Measurements from ENCODE around the gene BRD1. TPM values are rescaled to one million over a fixed set of nuclear protein-coding genes. Genes with fewer than 3 reads are reported as not detected.

The BRD1 gene
- total and polyA plus RNA-seq, 9 of the 15 experiments (the other 6 are each of a cell fraction or from before 2014, with no cell fraction given), result 0.42 to 17.6 (median 5.5) TPM

DNA sequence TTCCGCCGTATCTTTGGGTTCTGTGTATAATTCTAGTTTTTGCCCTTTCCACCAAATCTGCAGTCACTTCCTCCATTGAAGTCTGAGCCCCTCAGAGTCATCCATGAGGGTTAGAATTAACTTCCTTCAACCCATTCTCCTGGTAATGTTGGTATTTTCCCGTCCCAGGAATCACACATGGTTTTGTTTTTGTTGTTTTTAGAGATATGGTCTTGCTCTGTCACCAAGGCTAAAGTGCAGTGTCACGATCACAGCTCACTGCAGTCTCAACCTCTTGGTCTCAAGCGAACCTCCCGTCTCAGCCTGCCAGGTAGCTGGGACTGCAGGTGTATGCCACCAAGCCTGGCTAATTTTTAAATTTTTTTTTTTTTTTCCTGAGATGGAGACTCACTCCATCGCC is 44.7 kb upstream of the BRD1 start (continued):
- TF ChIP-seq, protein P1, sequence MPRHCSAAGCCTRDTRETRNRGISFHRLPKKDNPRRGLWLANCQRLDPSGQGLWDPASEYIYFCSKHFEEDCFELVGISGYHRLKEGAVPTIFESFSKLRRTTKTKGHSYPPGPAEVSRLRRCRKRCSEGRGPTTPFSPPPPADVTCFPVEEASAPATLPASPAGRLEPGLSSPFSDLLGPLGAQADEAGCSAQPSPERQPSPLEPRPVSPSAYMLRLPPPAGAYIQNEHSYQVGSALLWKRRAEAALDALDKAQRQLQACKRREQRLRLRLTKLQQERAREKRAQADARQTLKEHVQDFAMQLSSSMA (CRISPR knock-in tag; IDR thresholded peaks at IDR 0.05), result no peak
- no peak for TF ChIP-seq LARP7 (IDR thresholded peaks at IDR 0.05)
- TF ChIP-seq TBP (optimal IDR thresholded peaks at IDR 0.05; ENCODE audit: low read depth, low read length), result no peak
- no peak for TF ChIP-seq KDM5B (IDR thresholded peaks at IDR 0.05; ENCODE audit: insufficient replicate concordance, low read depth, low read length)
- TF ChIP-seq, protein P2, sequence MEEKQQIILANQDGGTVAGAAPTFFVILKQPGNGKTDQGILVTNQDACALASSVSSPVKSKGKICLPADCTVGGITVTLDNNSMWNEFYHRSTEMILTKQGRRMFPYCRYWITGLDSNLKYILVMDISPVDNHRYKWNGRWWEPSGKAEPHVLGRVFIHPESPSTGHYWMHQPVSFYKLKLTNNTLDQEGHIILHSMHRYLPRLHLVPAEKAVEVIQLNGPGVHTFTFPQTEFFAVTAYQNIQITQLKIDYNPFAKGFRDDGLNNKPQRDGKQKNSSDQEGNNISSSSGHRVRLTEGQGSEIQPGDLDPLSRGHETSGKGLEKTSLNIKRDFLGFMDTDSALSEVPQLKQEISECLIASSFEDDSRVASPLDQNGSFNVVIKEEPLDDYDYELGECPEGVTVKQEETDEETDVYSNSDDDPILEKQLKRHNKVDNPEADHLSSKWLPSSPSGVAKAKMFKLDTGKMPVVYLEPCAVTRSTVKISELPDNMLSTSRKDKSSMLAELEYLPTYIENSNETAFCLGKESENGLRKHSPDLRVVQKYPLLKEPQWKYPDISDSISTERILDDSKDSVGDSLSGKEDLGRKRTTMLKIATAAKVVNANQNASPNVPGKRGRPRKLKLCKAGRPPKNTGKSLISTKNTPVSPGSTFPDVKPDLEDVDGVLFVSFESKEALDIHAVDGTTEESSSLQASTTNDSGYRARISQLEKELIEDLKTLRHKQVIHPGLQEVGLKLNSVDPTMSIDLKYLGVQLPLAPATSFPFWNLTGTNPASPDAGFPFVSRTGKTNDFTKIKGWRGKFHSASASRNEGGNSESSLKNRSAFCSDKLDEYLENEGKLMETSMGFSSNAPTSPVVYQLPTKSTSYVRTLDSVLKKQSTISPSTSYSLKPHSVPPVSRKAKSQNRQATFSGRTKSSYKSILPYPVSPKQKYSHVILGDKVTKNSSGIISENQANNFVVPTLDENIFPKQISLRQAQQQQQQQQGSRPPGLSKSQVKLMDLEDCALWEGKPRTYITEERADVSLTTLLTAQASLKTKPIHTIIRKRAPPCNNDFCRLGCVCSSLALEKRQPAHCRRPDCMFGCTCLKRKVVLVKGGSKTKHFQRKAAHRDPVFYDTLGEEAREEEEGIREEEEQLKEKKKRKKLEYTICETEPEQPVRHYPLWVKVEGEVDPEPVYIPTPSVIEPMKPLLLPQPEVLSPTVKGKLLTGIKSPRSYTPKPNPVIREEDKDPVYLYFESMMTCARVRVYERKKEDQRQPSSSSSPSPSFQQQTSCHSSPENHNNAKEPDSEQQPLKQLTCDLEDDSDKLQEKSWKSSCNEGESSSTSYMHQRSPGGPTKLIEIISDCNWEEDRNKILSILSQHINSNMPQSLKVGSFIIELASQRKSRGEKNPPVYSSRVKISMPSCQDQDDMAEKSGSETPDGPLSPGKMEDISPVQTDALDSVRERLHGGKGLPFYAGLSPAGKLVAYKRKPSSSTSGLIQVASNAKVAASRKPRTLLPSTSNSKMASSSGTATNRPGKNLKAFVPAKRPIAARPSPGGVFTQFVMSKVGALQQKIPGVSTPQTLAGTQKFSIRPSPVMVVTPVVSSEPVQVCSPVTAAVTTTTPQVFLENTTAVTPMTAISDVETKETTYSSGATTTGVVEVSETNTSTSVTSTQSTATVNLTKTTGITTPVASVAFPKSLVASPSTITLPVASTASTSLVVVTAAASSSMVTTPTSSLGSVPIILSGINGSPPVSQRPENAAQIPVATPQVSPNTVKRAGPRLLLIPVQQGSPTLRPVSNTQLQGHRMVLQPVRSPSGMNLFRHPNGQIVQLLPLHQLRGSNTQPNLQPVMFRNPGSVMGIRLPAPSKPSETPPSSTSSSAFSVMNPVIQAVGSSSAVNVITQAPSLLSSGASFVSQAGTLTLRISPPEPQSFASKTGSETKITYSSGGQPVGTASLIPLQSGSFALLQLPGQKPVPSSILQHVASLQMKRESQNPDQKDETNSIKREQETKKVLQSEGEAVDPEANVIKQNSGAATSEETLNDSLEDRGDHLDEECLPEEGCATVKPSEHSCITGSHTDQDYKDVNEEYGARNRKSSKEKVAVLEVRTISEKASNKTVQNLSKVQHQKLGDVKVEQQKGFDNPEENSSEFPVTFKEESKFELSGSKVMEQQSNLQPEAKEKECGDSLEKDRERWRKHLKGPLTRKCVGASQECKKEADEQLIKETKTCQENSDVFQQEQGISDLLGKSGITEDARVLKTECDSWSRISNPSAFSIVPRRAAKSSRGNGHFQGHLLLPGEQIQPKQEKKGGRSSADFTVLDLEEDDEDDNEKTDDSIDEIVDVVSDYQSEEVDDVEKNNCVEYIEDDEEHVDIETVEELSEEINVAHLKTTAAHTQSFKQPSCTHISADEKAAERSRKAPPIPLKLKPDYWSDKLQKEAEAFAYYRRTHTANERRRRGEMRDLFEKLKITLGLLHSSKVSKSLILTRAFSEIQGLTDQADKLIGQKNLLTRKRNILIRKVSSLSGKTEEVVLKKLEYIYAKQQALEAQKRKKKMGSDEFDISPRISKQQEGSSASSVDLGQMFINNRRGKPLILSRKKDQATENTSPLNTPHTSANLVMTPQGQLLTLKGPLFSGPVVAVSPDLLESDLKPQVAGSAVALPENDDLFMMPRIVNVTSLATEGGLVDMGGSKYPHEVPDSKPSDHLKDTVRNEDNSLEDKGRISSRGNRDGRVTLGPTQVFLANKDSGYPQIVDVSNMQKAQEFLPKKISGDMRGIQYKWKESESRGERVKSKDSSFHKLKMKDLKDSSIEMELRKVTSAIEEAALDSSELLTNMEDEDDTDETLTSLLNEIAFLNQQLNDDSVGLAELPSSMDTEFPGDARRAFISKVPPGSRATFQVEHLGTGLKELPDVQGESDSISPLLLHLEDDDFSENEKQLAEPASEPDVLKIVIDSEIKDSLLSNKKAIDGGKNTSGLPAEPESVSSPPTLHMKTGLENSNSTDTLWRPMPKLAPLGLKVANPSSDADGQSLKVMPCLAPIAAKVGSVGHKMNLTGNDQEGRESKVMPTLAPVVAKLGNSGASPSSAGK (IDR thresholded peaks at IDR 0.05), result no peak
- TF ChIP-seq RBM17 (IDR thresholded peaks at IDR 0.05; ENCODE audit: borderline replicate concordance, low read depth, low read length), result no peak
- TF ChIP-seq C11orf30 (IDR thresholded peaks at IDR 0.05; ENCODE audit: low read depth), result peak; percentile 90

Measured in K562 (cell line).